Fibroblast of mammary gland (primary cell): ENCODE data around the gene SARS1.
"Not testable (repeated sequence)": the region's sequence is repeated elsewhere in the genome, so short reads cannot be mapped to it uniquely, and the experiment has no call there.

Experiments used
- DNase-seq: peaks from one replicate; pipeline ENCODE4 v3.0.0-alpha.2; 2010; ENCODE audit warnings: low read depth
- H3K4me3 ChIP-seq: 2 replicates; pipeline ENCODE4 v1.5.1; 2011; ENCODE audit warnings: low read depth, mild to moderate bottlenecking, low read length, moderate library complexity; ENCODE audit not compliant: control insufficient read depth
- TF ChIP-seq, protein P1 (sequence below): conservative IDR thresholded peaks from 2 replicates; pipeline ENCODE4 v1.5.1; 2011; ENCODE audit warnings: low read depth, low read length, inconsistent platforms; ENCODE audit not compliant: control insufficient read depth, insufficient read depth

Gene SARS1

DNA sequence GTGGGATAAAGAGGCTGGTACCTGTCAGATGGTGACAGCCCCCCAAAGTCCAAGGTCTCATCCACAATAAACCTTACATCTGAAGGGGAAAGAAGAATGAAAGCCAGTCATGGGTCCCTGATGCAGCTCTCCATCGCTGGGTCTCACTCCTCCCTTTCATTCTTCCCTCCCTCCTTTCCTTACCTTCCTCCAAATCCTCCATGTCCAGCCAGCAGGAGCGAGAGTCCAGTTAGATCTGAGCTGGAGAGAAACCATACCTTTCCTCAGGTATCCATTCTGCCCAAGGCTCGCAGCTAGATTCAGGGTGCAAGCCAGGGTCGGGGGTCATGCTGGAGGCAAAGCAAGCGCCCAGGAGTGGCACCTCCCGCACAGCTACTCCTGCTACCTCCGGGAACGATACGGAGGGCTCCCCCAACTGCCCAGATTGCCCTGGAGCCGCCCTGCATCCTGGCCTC lies 68.8 kb downstream of the SARS1 start:
- DNase-seq: no peak
- H3K4me3 ChIP-seq: peak overlapping the region; percentile 87
- TF ChIP-seq, protein P1, sequence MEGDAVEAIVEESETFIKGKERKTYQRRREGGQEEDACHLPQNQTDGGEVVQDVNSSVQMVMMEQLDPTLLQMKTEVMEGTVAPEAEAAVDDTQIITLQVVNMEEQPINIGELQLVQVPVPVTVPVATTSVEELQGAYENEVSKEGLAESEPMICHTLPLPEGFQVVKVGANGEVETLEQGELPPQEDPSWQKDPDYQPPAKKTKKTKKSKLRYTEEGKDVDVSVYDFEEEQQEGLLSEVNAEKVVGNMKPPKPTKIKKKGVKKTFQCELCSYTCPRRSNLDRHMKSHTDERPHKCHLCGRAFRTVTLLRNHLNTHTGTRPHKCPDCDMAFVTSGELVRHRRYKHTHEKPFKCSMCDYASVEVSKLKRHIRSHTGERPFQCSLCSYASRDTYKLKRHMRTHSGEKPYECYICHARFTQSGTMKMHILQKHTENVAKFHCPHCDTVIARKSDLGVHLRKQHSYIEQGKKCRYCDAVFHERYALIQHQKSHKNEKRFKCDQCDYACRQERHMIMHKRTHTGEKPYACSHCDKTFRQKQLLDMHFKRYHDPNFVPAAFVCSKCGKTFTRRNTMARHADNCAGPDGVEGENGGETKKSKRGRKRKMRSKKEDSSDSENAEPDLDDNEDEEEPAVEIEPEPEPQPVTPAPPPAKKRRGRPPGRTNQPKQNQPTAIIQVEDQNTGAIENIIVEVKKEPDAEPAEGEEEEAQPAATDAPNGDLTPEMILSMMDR: no peak

DNA sequence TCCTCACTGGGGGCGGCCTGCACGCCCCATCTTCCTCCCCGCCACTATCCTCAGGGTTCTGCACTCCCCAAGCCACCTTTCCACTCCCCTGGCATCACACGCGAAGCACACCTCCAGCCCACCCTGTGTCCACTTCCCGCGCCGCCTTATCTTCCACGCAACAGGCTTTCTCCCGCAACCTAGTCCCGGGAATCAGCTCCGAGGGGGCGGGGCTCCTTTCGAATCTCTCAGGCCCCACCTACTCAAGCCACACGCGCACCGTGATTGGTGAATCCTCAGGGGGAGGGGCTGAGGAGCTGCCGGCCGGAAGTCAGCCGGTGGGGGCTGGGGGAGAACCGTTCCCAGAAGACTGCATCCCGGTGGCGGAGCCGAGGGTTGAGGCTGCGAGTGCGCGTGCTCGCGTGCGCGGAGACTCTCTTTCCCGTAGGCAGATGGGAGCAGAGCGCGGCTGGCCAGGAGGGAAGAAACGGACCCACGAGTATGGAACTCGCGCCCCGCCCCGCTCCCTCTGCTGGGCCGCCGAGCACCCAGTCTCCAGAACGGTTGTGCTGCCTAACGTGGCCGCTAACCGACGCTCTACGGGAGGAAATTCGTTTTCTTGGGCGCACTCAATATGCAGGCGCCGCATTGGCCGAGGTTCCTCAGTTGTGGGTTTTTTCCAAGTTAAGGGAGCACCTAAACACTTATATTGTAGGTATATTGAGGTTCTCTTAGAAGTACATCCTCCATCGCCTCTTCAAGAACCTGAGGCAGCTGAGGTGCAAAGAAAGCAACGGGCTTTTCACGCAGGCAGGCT lies 69.4 kb downstream of the SARS1 start, which contains the start of gene PSRC1:
PSRC1 (minus strand) TSS at position 194 of the 796 bp plus-strand sequence.
- H3K4me3 ChIP-seq: peak within 1 kb of the TSS; percentile 87
- TF ChIP-seq, protein P1: peak; percentile 63
- peak; percentile 93 for DNase-seq

DNA sequence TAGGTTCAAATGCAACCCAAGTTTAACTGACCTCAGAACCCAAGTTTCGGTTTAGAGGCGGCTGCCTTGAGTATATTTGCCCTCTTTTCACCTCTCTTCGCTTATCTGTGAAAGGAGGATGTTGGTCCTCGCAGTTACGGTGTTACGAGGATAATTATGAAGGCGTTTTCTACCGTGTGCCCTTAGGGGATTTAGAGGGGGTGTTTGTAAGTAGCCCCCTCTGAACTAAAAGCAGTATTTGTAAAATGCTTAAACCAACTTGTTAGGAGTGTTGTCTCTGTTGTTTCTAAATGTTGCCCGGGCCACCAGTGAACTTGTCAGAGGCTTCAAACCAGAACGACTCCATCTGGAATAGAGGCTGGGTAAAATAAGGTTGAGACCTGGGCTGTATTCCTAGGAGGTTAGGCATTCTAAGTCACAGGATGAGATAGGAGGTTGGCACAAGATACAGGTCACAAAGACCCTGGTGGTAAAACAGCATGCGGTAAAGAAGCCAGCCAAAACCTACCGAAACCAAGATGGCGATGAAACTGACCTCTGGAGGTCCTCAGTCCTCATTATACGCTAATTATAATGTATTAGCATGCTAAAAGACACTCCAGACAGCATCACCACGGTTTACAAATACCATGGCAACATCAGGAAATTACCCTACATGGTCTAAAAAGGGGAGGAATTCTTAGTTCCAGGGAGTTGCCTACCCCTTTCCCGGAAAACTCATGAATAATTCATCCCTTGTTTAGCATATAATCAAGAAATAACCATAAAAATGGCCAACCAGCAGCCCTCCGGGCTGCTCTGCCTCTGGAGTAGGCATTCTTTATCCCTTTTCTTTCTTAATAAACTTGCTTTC lies 70.3 kb downstream of the SARS1 start:
- DNase-seq: no peak
- peak overlapping the region; percentile 87 for H3K4me3 ChIP-seq
- TF ChIP-seq, protein P1: no peak

DNA sequence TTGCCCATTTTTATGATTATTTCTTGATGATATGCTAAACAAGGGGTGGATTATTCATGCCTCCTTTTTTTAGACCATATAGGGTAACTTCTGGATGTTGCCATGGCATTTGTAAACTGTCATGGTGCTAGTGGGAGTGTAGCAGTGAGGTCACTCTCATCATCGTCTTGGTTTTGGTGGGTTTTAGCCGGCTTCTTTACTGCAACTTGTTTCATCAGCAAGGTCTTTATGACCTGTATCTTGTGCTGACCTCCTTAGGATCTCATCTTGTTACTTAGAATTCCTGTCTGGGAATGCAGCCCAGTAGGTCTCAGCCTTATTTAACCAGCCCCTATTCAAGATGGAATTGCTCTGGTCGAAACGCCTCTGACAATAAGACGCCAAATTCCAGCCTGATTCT lies 73.0 kb downstream of the SARS1 start:
- H3K4me3 ChIP-seq, DNase-seq: not testable (repeated sequence)
